GM21360 (cell line): ENCODE data around the gene WDFY1.

Experiments
- ATAC-seq: cut with Tn5 transposase; IDR thresholded peaks from one replicate; pipeline ENCODE4 v1.9.1; 2021; ENCODE audit warnings: mild to moderate bottlenecking, moderate library complexity; ENCODE audit not compliant: unreplicated experiment

Gene WDFY1

GRCh38 chr2:223959688-223960087, 14.6 kb upstream of the WDFY1 start:
- ATAC-seq: no peak

- ATAC-seq: peak; percentile 96
Observed at GRCh38 chr2:223957092-223957851, 12.1 kb upstream of the WDFY1 start, which contains the start of gene MRPL44. MRPL44 (plus strand) TSS chr2:223957463; CDS start chr2:223957473, 10 bp downstream.

GRCh38 chr2:223956300-223956699, 11.2 kb upstream of the WDFY1 start:
- no peak for ATAC-seq

GRCh38 chr2:223954401-223954800, 9.3 kb upstream of the WDFY1 start:
- no peak for ATAC-seq

DNA sequence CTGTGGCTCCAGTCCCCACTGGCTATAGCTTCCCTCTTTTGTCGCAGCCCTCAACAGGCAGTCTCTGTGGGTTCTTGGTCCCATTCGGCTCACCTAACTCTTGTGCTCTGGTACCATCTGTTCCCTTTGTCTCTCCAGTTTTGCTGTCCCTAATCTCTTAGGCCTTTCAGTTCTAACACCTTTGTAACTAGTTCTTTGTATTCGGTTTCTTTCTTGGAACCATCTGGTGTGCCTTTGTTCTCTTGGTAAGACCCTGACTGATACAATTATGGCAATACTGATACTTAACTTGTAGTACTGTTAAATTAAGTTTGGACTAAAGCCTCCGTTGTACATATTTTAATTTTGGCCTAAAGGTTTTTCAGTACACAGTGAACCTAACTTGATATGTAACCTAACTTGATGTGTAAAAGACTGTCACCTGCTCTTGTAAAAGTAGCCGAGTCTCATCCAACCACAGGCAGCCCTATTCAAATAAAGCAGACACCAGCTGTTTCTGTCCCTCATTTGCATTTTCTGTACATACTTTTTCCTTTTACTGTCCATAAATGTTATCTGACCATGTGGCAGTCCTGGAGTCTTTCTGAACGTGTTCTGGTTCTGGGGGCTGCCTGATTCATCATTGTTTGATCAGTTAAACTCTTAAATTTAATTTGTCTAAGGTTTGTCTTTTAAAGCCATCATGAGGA, 7.3 kb upstream of the WDFY1 start:
- peak; percentile 33 for ATAC-seq

DNA sequence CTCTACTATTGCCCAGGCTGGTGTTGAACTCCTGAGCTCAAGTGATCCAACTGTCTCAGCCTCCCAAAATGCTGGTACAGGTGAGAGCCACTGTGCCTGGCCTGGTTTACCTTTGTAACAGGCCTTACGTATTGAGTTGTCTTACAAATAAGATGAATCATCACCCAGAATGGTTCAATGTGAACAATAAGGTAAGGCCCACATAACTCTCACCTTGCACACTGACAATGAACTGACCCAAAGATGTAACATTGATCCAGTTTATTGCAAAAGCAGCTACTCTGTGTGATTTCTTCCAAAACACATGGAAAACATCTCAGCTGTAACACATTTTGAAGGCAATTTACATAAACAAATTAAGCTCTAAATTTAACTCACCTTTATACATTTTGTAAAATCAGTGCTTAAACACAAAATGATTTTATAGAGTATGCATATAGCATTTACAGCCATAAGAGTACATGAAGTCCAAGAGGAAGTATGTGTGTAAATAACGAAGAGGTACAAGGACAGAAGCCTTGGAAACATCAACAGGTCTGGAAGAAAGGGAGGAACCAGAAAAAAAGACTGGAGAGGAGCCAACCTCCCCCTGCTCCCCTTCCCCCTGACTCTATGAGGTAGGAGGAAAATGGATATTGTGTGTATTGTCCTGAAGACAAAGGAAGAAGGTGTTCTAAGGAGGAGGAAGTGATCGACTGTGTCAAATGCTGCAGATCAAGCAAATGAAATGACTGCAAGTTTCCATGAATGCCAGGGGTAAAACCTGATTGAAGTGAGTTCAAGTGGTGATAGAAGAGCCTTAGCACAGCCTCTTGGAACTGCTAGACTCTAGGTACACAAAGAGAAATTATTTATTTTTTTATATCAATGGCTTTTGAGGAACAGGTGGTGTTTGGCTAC, 5.6 kb upstream of the WDFY1 start:
- no peak for ATAC-seq

DNA sequence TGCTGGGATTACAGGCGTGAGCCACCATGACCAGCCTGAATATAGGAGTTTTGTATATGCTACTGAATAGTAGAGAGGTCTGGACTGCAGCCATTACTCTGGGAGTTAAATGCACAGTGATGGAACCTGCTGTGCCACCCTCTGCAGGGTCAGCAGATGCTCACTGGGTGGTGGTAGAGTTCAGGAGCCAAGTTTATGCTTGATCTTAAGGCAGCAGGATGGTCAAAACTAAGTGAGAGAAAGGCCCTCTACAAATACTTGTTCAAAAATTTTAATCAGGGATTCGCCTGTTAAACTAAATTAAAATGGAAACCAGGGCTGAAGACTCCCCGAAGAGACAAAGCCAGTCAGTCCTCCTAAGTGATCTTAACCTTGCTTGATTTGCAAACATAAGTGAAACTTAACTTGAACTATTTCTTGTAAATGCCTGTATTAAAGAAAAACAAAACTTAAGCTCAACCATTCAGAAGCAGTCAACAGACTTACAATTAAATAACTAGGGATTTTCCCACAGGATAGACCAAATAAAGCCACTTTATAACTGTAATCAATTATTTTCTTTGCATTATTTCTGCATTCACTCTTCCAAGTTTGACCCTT, 4.2 kb upstream of the WDFY1 start:
- ATAC-seq: no peak

GRCh38 chr2:223947711-223948205, 2.6 kb upstream of the WDFY1 start:
- no peak for ATAC-seq

- ATAC-seq: no peak
Observed at GRCh38 chr2:223945755-223946154, 620 bp upstream of the WDFY1 start.

DNA sequence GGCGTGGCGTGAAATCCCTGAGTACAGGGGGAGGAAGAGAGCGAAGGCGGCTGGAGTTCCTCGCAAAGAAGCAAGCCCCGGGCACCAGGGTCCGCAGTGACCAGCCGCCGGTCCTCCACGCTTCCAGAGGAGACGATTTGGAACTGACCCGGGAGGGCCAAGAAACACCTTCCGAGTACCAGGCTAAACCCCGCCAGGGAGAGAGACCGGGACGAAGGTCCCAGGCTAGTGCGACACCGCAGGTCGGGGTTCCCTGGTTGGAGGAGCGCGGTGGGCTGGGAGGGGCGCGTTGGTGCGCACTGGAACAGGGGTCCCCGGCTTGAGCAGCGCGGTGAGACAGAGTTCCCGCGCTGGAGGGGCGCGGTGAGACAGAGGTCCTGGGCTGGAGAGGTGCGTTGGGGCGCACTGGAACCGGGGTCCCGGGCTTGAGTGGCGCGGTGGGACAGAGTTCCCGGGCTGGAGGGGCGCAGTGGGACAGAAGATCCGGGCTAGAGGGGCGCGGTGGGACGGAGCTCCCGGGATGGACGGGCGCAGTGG, 901 bp downstream of the WDFY1 start:
- ATAC-seq: no peak

GRCh38 chr2:223943561-223944008, 1.6 kb downstream of the WDFY1 start:
- ATAC-seq: no peak

GRCh38 chr2:223943135-223943534, 2.0 kb downstream of the WDFY1 start:
- no peak for ATAC-seq

DNA sequence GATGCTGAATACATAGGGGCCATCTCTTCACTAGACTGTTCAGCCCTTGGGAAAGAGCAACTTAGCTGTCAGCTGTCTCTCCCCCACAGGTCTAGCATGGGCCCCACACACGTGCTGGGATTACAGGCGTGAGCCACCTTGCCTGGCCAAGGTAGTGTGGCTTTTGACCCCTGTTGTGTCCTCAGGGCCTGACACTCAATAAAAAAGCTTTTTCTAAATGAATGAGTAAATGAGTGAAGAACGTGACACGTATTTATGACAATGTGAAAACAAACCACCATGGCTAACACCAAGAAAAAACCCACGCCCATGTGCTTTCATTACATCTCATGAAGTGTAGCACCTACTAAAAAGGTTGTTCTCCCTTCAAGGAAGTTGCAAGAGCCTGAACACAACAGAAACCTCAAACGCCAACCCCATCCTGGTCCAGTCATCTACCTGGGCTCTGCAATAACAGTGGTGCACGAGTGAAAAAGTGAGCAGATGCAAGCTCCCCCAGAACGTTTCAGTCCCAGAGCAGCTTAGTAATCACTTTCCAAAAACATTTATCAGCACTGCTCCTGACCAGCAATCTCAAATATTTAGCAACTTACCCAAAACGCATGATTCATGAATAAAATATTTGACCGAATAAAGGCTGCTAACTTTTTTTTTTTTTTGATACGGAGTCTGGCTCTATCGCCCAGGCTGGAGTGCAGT, 3.4 kb downstream of the WDFY1 start:
- peak; percentile 32 for ATAC-seq

- ATAC-seq: peak; percentile 45
Observed at GRCh38 chr2:223939438-223939837, 5.7 kb downstream of the WDFY1 start.

GRCh38 chr2:223937535-223937934, 7.6 kb downstream of the WDFY1 start:
- ATAC-seq: no peak

DNA sequence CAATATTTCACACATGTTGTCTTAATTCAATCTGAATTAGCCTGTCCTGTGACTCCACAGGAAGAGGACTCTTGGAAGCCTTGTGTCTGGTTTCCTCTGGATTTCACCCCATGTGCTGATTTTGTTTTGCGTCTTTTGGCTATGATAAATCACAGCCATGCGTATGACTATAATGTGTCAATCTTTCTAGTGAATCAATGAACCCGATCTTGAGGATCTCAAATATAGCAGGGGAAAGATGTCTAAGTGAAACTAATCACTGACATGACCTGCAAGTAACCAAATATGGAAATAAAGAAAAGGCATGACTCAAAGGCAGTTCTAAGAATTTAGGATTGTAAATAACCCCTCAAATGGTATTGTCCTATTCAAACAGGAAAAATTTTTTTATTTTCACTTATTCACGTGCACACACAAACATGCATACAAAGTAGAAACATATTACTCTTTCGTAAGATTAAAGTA, 8.2 kb downstream of the WDFY1 start:
- no peak for ATAC-seq

- no peak for ATAC-seq
Observed at GRCh38 chr2:223935459-223936125, 9.5 kb downstream of the WDFY1 start.

DNA sequence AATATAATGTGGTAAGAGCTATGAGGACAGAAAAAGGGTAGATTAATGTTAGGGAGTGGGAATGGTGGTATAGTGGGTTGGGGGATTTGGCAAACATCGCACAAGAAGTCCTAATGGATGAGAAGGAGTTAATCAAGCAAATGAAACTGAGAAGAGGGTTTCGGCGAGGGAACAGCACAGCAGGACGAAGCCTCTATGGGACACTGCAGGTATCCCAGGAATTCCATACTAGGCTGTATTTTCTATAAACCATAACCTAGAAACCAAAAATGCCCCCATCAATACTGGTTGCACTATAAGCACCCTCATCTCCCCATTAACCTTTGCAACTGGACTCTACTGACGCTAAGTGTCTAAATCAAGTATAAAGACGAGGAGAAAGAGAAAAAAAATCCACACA, 10.3 kb downstream of the WDFY1 start:
- ATAC-seq: no peak
